Stimulated activated CD8-positive, alpha-beta memory T cell treated with anti-CD3 and anti-CD28 coated beads, Interleukin-2, amount 100 ng/mL, for 1 hour (primary cell): ENCODE results near the gene ZNF526.

Source experiments
- DNase-seq, 2 donors: peaks; one replicate each; pipeline ENCODE4 v3.0.0-alpha.2; 2020; ENCODE audit warnings: low read depth in 2 of 2

ZNF526 gene

DNA sequence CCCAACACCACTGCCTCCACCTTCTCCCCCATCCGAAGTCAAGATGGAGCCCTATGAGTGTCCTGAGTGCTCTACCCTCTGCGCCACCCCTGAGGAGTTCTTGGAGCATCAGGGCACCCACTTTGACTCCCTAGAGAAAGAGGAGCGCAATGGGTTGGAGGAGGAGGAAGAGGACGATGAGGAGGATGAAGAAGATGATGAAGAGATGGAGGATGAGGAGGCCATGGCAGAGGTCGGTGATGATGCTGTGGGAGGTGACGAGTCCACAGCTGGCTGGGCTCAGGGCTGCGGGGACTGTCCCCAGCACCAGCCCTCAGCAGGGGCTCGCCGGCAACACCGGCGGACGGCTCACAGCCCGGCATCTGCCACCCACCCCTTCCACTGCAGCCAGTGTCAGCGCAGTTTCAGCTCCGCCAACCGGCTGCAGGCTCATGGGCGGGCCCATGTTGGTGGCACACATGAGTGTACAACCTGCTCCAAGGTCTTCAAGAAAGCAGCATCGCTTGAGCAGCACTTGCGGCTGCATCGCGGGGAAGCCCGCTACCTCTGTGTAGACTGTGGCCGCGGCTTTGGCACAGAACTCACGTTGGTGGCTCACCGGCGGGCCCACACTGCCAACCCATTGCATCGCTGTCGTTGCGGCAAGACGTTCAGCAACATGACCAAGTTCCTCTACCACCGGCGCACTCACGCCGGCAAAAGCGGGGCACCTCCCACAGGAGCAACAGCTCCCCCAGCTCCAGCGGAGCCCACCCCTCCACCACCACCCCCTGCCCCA, 5.0 kb downstream of the ZNF526 start:
- DNase-seq: no peak

DNA sequence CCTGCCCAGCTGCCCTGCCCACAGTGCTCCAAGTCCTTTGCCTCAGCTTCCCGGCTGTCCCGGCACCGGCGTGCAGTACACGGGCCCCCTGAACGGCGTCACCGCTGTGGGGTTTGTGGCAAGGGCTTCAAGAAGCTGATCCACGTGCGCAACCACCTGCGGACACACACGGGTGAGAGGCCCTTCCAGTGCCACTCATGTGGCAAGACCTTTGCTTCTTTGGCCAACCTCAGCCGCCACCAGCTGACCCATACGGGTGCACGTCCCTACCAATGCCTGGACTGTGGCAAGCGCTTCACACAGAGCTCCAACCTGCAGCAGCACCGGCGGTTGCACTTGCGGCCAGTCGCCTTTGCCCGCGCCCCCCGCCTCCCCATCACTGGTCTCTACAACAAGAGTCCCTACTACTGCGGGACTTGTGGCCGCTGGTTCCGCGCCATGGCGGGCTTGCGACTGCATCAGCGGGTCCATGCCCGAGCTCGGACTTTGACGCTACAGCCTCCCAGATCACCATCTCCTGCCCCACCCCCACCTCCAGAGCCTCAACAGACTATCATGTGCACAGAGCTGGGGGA, 5.7 kb downstream of the ZNF526 start:
- DNase-seq: no peak

DNA sequence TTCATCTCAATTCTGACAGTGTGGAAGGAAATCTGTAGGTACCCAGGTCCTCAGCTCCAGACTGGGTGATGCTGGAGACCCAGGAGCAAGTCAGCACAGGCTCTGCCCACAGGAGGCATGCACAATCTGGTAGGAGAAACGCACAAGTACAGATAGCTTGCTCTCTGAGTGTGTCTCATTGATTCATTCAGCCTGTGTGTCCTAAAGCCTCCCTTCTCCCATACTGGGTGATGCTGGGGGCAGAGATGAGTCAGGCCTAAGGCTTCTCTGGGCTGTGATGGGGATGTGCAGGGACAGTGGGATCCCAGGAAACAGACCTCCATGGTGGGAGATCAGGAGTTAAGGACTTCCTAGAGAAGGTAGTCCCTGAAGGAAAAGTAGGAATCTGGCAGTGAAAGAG, 6.8 kb downstream of the ZNF526 start:
- no peak for DNase-seq

DNA sequence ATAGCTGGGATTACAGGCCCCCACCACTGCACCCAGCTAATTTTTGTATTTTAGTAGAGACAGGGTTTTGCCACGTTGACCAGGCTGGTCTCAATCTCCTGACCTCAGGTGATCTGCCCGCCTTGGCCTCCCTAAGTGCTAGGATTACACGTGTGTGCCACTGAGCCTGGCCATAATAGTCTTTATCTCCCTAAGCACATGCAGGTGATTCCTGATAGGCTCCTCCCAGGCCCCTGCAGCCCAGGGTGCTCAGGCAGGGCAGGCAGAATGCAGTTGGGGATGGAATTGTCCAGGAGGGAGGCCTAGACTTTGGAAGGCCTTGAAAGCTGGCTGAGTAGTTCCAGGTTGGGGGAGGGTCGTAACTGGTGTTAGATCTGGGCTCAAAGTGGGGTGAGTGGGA, 8.5 kb downstream of the ZNF526 start:
- DNase-seq: no peak

DNA sequence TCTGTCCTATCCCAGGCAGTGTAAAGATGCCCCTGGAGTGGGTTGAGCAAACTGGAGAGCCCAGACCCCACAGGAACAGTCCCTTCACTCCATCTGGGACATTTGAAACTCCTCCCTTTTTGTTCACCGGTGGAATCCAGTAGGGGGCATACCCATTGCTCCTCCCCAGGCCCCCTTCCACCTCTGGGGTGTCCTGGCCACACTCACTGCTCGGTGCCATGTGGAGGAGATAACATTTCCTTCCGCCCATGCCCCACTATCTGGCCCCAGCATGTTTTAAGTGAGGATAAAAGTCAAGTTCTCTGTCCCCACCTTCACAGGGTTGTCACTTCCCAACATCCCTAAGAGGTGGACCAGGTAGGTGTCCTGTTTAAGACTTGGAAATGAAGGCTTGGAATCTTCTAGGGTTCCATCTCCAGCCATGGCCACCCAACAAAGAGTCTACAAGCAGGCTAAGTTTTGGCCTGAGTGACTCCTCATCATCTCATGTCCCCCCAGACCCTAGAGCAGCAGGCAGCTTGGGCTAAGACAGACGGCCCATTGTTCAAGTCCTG, 9.3 kb downstream of the ZNF526 start:
- no peak for DNase-seq

DNA sequence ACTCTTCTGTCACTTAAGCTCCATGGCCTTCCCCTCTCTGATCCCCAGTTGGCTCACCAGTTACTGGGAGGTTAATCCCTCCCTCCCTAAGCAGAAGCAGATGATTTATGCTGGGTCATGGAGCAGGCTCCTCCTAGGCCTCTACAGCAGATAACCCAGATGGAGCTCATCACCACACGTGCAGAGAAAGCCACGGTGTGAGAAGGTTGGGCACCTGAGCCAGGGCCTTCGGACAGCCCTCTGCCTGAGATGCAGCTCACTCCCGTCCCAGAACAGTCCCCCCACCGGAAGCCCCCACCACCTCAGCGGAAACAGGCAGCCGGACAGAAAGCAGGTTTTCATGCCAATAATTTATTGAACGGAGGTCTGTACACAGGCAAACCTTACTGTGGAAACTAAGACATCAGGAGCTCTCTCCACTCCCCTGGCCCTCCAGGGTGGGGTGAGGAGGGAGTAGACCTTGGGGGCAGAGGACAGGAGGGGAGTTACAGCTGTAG, 9.8 kb downstream of the ZNF526 start:
- DNase-seq: no peak

DNA sequence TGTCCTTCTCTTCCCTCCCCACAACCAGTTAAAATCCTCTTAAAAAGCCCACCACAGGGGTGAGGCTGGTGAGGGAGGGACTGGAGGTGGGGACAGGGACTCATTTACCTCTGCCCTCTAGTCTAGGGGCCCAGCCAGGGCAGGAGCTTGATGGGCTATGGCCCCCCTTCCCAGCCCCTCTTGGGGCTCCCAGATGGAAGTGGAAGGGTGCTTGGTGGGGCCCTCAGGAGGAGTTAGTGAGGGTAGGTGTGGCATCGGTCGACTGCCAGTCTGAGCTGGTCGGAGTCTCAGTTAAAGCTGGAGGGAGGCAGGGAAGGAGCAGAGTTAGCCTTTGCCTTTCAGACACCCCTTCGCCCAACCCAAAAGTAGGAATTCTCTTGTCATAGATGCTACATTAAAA, 10.5 kb downstream of the ZNF526 start:
- no peak for DNase-seq

DNA sequence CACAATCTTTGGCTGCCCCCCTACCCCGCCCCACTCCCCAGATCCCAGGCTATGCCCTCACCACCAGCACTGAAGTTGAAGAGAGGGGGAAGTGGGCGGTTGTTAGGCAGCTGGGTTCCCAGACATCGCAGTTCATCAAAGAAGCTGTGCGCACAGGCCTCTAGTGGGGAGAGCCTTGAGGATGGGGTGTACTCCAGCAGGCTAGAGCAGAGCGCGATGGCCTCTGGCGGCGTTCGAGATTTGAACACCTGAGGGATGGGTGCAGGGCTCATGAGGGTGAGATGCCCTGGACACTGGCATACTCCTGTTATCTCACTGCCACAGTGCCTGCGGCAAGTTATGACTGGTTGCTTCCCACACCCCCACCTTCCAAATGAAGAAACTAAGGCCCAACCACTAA, 12.3 kb downstream of the ZNF526 start:
- no peak for DNase-seq

DNA sequence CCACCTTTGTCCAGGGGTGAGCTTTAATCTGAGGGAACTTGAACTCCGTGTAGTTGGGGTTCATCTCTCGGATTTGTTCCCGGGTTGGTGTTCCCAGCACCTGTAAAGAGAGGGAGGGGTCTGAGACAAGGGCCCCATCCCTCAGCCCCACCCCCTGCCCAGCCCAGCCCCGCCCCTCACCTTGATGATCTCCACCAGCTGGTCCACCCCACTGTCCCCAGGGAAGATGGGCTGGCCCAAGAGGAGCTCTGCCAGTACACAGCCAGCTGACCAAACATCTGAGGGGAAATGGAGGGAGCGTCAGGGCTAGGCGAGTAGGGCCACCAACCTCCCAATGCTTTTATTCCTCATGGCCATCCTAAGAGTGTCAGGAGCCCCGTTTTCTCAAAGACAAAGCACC, 13.0 kb downstream of the ZNF526 start:
- DNase-seq: no peak

DNA sequence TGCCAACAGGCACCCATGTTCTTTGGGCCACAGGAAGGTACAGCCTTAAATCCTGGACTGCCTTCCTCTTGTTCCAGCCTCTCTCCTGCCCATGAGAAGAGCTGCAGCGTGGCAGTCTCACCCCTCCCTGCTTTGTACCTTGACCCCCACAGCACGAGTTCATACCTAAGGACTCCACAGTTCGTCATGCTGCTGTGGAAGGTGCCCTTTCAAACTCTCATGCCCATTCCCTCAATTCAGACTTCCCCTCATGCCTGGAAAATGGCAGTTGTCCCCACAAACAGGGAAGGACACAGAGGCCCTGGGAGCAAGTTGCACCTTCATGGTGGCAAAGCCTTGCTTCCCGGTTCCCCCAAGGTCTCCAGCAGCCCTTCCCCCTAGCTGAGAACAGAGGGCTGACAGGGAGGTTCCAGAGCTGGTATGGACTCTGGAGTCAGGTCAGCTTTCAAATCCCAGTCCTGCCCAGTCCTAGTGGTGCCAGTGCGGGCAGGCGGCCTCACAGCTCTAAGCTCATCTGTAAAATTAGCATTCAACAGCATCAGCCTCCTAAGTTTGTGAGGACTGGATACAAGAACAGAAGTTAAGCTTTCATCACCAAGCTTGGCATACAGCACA, 13.7 kb downstream of the ZNF526 start:
- DNase-seq: no peak

DNA sequence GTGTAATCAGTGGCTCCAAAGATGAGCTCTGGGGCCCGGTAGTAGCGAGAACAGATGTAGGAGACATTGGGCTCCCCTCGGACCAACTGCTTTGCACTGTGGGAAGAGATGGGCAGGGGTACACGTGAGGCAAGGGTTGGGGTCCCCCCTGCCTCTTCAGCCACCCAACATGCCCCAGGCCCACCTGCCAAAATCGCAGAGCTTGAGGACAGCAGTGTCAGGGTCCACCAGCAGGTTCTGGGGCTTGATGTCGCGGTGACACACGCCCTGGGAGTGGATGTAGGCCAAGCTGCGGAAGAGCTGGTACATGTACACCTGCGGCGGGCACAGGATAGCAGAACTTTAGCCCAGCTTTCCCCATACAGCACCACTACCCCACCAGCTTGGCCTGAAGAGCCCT, 14.3 kb downstream of the ZNF526 start:
- DNase-seq: no peak

DNA sequence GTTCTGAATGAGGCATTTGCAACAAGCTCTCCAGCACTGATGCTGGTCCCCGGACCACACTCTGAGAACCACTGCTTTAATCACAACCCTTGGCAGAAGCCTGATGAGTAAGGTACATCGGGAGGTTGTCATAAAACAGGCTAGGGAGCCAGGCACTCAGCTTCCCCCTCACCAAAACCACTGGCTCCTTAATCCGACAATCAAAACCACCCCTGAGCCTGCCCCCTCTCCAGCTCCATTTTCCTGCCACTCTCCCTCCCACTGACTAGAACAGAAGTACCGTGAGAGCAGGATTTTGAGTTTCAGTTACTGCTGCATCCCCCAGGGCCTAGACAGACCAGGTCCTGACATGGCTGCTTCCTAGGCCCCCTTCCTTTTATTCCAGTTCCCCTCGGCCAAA, 15.1 kb downstream of the ZNF526 start:
- DNase-seq: no peak

DNA sequence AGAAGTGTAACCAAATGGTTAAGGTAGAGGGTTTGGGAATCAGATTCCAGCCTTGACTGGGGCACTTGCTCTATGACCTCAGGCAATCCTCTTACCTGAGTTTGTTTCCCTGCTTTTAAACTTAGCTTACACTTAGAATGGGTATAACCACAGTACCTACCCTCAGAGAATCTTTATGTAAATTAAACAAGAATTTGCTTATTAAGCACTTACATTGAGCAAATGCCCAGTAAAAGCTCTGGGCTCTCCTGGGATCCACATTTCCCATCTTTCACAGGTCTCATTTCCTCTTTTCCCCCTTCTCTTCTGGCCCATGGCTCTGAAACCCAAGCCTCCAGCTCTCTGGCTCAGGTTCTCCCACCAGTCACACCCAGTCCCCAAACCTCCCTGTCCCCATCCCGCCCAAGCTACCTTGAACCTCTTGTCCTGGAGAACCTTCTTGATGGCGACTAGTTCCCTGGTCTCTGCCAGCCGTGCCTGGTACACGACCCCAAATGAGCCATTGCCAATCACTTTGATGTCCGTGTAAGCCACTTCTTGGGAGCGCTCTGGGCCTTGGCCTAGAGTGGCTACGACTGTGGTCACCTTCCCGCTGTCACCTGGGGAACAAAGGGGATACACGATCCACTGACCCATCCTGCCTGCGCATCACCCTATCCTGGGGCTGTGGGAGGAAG, 19.6 kb downstream of the ZNF526 start:
- DNase-seq: no peak

DNA sequence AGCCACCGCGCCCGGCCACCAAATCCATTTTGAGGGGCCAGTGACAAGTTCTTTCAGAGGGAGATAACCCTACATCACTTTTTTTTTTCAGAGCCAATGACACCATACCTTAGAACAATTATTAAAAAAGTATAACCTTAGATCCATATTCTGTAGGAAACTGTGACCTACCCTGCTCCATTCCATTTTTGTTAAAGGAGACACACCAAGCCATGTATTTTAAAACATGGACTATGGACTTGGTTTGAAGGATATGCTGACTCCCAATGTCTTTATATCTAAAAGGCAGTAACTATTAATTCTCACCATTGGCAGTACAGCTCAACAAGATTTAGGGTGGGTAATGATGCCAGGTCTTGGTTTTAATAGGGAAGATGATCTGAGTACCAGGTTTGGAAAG, 21.2 kb downstream of the ZNF526 start:
- DNase-seq: no peak

DNA sequence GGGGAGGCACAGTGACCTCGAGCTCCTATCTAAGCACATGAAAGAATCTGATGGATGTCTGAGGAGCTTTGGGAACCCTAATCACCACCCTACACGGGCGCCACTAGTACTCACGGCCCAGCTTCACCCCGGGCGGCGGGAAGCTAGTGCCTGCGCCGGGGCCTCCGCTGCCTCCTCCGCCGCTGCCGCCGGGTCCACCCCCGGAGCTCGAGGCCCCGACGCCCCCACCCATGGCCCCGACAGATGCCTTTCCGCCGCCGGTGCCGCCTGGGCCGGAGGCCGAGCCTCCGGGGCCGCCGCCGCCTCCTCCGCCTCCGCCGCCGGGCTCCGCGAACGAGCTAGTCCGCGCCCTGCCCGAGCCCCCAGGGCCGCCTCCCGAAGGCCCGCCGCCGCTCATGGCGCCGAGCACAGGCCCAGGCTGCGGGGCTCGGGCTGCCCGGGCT, 22.0 kb downstream of the ZNF526 start:
- no peak for DNase-seq

DNA sequence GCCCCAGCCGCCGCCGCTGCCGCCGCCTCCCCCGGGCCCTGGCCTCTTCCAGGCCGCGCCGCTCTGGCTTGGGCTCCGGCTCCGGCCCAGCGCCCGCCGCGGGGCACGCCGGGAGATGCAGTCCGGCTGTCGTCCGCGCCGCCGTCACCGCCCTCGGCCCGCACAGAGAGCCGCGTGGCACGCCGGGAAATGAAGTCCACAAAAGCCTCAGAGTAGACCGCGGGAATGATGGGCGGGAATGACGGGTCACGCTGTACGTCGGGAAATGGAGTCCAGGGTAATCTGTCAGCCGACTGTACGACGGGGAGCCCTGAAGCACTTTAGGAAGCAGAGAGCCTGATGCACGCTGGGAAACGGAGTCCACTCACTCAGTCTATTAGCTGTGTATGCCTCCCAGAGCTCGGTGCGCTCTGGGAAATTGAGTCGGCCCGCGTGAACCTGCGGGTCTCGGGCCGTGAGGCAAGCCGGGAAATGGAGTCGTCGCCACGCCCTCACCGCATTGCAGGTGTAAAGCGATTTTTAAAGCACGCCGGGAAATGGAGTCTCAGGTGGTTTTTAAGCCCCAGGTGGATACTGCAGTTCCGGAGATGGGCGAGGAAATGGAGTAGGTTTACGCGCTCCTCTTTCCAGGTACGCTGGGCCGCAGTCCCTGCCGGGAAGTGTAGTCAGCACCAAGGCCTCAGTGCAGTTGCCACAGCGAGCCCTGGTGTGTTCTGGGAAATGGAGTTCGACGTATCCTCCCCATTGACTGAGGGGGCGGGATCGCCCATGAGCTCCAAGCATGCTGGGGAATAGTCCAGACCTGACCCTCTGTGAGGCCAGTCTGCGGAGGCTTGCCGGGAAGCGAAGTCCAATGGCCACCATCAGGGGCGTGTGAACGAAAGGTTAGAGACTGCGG, 22.6 kb downstream of the ZNF526 start, which contains the start of gene GSK3A:
Gene GSK3A, minus strand, starts transcription at position 91 of the 898 bp plus-strand sequence. CDS start 137 bp downstream, outside the sequence.
- peak; percentile 86 to 89 for DNase-seq

DNA sequence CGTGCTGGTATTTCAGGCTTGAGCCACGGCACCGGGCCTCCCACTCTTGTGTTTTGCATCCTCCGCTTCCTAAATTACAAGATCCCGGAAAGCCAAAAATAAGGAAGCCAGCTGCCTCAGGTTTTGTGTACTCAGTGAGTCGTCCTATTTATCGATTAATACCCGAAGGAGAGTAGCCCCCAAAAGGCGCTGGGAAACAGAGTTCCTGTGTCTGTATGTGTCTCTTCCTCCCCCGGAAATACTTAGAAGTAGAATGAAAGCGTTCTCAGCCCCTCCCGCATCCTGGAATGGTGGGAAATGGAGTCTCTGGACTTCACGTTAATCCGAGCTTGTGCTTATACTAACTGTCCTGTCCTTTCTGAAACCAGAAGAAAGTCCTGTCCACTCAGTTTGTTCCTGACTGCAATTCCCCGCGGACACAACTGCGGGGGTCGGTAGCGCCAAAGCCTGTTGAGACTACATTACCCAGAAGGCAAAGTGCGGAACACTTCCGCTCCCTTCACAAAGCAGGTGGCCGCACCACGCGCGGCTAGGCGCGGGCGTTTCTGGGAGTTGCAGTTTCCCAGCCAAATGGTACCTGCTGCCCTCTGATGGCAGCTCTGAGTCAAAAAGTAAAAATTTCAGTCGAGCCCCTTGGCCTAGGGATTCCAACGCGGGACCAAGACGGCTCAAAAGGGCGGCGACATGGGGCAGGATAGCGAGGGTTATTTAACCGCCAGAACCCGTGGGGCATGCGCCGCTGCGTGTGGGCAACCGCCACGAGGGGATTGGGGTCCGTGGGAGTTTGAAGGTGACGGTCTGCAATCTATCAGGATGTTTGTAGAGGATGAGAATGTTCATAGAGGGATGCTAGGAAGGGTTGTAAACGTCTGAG, 24.5 kb downstream of the ZNF526 start:
- peak; percentile 79 to 84 for DNase-seq

DNA sequence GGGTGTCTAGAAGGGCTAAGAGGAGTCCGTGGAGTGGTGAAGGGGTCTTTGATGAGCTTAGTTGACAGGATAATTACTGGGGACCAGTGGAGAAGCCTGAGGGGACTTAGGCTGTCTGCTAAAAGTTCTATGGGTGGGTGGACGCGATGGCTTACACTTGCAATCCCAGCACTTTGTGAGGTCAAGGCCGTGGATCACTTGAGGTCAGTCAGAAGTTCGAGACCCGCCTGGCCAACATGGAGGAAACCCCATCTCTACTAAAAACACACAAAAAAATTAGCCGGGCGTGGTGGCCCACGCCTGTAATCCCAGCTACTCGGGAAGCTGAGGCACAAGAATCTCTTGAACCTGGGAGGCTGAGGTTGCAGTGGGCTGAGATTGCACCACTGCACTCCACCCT, 25.1 kb downstream of the ZNF526 start:
- no peak for DNase-seq

DNA sequence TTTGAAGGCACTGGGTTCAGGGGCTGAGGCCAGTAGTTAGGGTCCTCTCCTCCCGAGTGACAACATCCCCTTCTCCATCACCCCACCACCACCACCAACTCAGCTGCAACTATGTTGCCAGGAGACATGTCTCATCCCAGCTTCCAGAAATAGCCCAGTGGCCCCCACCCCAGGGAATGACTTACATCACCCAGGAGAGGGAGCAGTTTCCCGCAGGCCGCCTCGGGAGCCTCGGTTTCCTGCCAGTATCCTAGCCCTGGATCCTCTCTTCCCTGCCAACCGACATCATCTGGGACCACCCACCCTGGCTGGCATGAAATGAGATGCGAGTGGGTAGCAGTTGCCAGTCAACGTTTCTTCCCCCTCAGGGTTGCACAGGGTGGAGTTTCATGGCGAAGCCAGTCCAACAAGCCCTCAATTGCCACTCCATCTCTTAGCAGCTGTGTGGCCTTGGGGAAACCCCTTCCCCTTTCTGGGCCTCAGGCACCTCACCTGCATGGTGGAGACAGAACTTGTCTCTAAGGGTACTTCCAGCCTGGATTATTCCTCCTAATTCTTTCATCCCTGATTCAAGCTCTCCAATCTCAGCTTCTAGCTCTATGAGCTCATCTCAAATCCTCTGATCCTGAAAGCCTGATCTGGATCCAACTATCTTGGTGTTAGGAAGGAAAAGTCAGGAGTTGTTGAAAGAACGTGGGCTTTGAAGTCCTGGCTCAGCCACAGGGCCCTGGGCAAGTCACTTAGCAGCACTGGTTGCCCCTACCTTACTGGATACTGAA, 26.2 kb downstream of the ZNF526 start:
- no peak for DNase-seq
